GM23338 (cell line): Measurements from ENCODE around the gene NAA80. TPM values are rescaled to one million over a fixed set of nuclear protein-coding genes. Genes with fewer than 3 reads are reported as not detected.

Experiments used
- ATAC-seq: fragments of 200-7000 bp; cut with Tn5 transposase; 3 replicates; pipeline ENCODE4 v1.9.1; 2020
- DNase-seq: peaks from one replicate; pipeline ENCODE4 v3.0.0-alpha.2; 2015; ENCODE audit warnings: low spot score
- H2AFZ ChIP-seq: fragments of 200-600 bp; sonication (generic); 2 replicates; pipeline ENCODE4 v1.8.0; 2016; ENCODE audit warnings: antibody characterized with exemption, mild to moderate bottlenecking, moderate library complexity
- H3F3A ChIP-seq: fragments of 200-600 bp; sonication (generic); replicated peaks from 2 replicates; pipeline ENCODE4 v1.8.0; 2017; ENCODE audit warnings: antibody characterized with exemption, mixed run types, low read depth
- H3K27ac ChIP-seq: fragments of 200-600 bp; sonication (generic); 2 replicates; pipeline ENCODE4 v1.6.1; 2016; ENCODE audit warnings: low read depth
- H3K27me3 ChIP-seq: fragments of 200-600 bp; sonication (generic); 2 replicates; pipeline ENCODE4 v1.8.0; 2016; ENCODE audit warnings: mild to moderate bottlenecking, mixed run types, moderate library complexity; ENCODE audit not compliant: insufficient read depth
- H3K36me3 ChIP-seq: fragments of 200-600 bp; sonication (generic); 2 replicates; pipeline ENCODE4 v1.8.0; 2016; ENCODE audit warnings: mild to moderate bottlenecking; ENCODE audit not compliant: insufficient read depth
- H3K4me1 ChIP-seq: fragments of 200-600 bp; sonication (generic); 2 replicates; pipeline ENCODE4 v1.8.0; 2016; ENCODE audit warnings: mild to moderate bottlenecking, moderate library complexity; ENCODE audit not compliant: insufficient read depth
- H3K4me2 ChIP-seq: fragments of 200-600 bp; sonication (generic); 2 replicates; pipeline ENCODE4 v1.7.1; 2017; ENCODE audit warnings: mixed run types
- H3K4me3 ChIP-seq: fragments of 200-600 bp; sonication (generic); 2 replicates; pipeline ENCODE4 v1.6.1; 2016; ENCODE audit warnings: mixed run types
- H3K79me2 ChIP-seq: fragments of 200-600 bp; sonication (generic); replicated peaks from 2 replicates; pipeline ENCODE4 v1.8.0; 2017; ENCODE audit warnings: mild to moderate bottlenecking; ENCODE audit not compliant: insufficient read depth
- H3K9me2 ChIP-seq: fragments of 200-600 bp; sonication (generic); 2 replicates; pipeline ENCODE4 v1.8.0; 2017; ENCODE audit not compliant: insufficient read depth
- H4K20me1 ChIP-seq: fragments of 200-600 bp; sonication (generic); replicated peaks from 2 replicates; pipeline ENCODE4 v1.8.0; 2017; ENCODE audit warnings: mild to moderate bottlenecking; ENCODE audit not compliant: insufficient read depth
- H3K27ac Mint-ChIP-seq: 2 replicates; pipeline ENCODE4 v1.8.0; 2020; ENCODE audit warnings: inconsistent platforms, mild to moderate bottlenecking, moderate library complexity, mixed read lengths
- H3K27me3 Mint-ChIP-seq: 3 replicates; pipeline ENCODE4 v1.8.0; 2022; ENCODE audit warnings: low read depth, mild to moderate bottlenecking, moderate library complexity, mixed read lengths, inconsistent platforms; ENCODE audit not compliant: insufficient read depth, poor library complexity
- H3K36me3 Mint-ChIP-seq: 3 replicates; pipeline ENCODE4 v1.8.0; 2021; ENCODE audit warnings: low read depth, mild to moderate bottlenecking, inconsistent platforms, moderate library complexity, mixed read lengths
- H3K4me1 Mint-ChIP-seq: 3 replicates; pipeline ENCODE4 v1.8.0; 2020; ENCODE audit warnings: mild to moderate bottlenecking, inconsistent platforms, mixed read lengths
- H3K4me3 Mint-ChIP-seq: 3 replicates; pipeline ENCODE4 v1.8.0; 2021; ENCODE audit warnings: moderate library complexity, mild to moderate bottlenecking, inconsistent platforms, mixed read lengths
- H3K9me3 Mint-ChIP-seq: 3 replicates; pipeline ENCODE4 v1.8.0; 2020; ENCODE audit warnings: moderate library complexity, mild to moderate bottlenecking, inconsistent platforms, mixed read lengths
- CREB1 ChIP-seq: fragments of 250-450 bp; sonication (Bioruptor Pico); IDR thresholded peaks from 2 replicates; pipeline ENCODE4 v1.5.0; 2020; ENCODE audit warnings: low read depth, mild to moderate bottlenecking, moderate library complexity
- EZH2 ChIP-seq: fragments of 200-600 bp; sonication (generic); IDR thresholded peaks from one replicate; pipeline ENCODE4 v1.8.0; 2017; ENCODE audit warnings: antibody characterized with exemption, mild to moderate bottlenecking, low read depth; ENCODE audit not compliant: unreplicated experiment
- JUNB ChIP-seq: IDR thresholded peaks from one replicate; pipeline ENCODE4 v1.6.1; 2016; ENCODE audit warnings: antibody characterized with exemption; ENCODE audit not compliant: unreplicated experiment
- POLR2AphosphoS5 ChIP-seq: IDR thresholded peaks from 2 replicates; pipeline ENCODE4 v1.6.1; 2016; ENCODE audit warnings: antibody characterized with exemption, low read depth
- ZNF114 ChIP-seq: fragments of 250-450 bp; sonication (Bioruptor Pico); IDR thresholded peaks from 2 replicates; pipeline ENCODE4 v1.5.0; 2020; ENCODE audit warnings: mild to moderate bottlenecking, moderate library complexity
- ZNF331 ChIP-seq: fragments of 250-450 bp; sonication (Bioruptor Pico); IDR thresholded peaks from 2 replicates; pipeline ENCODE4 v1.5.0; 2020; ENCODE audit warnings: low read depth, mild to moderate bottlenecking, moderate library complexity
- polyA plus RNA-seq: library from polyadenylated mRNA; unstranded; fragments of >200 nt; fragmentation: Nextera tagmentation; extraction: Ambion mirVana; gene quantifications from 2 replicates; pipeline ENCODE4 v1.2.1, GENCODE V29; 2016
- total RNA-seq: library from RNA; depleted of rRNA; stranded (reverse); fragments of >200 nt; shearing (Covaris generic); gene quantifications from 2 replicates; pipeline ENCODE4 v1.2.3, GENCODE V29; 2014
- TF ChIP-seq, protein P1 (sequence below): IDR thresholded peaks from one replicate; pipeline ENCODE4 v1.6.1; 2018; ENCODE audit warnings: antibody characterized with exemption; ENCODE audit not compliant: unreplicated experiment
- TF ChIP-seq, protein P2 (sequence below), 2 experiments: fragments of 200-600 bp in 1 of 2; sonication (generic) in 1 of 2; conservative IDR thresholded peaks; 2 replicates each; pipeline versions ENCODE4 v1.5.1 to v1.6.1; 2016 to 2017; ENCODE audit warnings: antibody characterized with exemption in 2 of 2, low read depth in 2 of 2, mild to moderate bottlenecking in 2 of 2, moderate library complexity in 1 of 2
- TF ChIP-seq, protein P3 (sequence below): IDR thresholded peaks from 2 replicates; pipeline ENCODE4 v1.6.1; 2016; ENCODE audit warnings: antibody characterized with exemption

NAA80 gene
- total and polyA plus RNA-seq, 2 experiments from 2014 or later = 12.1 to 16.7 TPM

DNA sequence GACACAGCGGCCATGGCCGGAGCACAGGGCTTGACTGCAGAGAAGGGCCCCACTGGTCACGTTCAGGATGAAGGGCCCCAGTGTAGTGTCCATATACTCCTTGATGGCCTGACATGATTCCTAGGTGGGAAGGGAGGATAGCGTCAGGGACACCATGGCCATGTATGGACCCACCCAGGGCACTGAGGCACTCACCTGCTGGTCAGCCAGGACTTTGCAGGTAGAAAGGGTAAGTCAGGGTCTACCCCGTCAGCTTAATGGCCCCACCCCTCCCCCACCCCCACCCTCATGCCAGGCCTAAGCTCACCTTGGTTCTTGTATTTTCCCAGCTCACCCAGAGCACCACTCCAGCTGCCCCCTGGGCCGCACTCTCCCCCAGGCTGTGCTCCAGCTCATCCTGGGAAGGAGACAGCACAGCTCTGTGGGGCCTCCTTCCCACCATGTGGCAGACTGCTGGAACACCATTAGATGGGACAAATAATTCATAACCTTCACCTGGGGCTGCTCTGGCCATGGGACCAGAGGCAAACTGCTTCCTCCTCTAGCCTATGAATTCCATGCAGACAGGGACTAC, 1.6 kb upstream of the NAA80 start:
- 0 out of 3 replicates have a peak, but pooled peaks cover 5% of the 10 kb centered on the region for H3K36me3 Mint-ChIP-seq
- TF ChIP-seq, protein P1, sequence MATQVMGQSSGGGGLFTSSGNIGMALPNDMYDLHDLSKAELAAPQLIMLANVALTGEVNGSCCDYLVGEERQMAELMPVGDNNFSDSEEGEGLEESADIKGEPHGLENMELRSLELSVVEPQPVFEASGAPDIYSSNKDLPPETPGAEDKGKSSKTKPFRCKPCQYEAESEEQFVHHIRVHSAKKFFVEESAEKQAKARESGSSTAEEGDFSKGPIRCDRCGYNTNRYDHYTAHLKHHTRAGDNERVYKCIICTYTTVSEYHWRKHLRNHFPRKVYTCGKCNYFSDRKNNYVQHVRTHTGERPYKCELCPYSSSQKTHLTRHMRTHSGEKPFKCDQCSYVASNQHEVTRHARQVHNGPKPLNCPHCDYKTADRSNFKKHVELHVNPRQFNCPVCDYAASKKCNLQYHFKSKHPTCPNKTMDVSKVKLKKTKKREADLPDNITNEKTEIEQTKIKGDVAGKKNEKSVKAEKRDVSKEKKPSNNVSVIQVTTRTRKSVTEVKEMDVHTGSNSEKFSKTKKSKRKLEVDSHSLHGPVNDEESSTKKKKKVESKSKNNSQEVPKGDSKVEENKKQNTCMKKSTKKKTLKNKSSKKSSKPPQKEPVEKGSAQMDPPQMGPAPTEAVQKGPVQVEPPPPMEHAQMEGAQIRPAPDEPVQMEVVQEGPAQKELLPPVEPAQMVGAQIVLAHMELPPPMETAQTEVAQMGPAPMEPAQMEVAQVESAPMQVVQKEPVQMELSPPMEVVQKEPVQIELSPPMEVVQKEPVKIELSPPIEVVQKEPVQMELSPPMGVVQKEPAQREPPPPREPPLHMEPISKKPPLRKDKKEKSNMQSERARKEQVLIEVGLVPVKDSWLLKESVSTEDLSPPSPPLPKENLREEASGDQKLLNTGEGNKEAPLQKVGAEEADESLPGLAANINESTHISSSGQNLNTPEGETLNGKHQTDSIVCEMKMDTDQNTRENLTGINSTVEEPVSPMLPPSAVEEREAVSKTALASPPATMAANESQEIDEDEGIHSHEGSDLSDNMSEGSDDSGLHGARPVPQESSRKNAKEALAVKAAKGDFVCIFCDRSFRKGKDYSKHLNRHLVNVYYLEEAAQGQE = no peak
- TF ChIP-seq, protein P2, sequence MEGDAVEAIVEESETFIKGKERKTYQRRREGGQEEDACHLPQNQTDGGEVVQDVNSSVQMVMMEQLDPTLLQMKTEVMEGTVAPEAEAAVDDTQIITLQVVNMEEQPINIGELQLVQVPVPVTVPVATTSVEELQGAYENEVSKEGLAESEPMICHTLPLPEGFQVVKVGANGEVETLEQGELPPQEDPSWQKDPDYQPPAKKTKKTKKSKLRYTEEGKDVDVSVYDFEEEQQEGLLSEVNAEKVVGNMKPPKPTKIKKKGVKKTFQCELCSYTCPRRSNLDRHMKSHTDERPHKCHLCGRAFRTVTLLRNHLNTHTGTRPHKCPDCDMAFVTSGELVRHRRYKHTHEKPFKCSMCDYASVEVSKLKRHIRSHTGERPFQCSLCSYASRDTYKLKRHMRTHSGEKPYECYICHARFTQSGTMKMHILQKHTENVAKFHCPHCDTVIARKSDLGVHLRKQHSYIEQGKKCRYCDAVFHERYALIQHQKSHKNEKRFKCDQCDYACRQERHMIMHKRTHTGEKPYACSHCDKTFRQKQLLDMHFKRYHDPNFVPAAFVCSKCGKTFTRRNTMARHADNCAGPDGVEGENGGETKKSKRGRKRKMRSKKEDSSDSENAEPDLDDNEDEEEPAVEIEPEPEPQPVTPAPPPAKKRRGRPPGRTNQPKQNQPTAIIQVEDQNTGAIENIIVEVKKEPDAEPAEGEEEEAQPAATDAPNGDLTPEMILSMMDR (conservative IDR thresholded peaks at IDR 0.05; ENCODE audit: low read depth in 2 of 2) = 0 out of 4 replicates have a peak, but pooled peaks of 1 of the 2 experiments have one; percentile 11
- H3K4me1 Mint-ChIP-seq = peaks cover 22% of the 10 kb centered on the region
- DNase-seq (no peak), ATAC-seq (no peak)
- peaks cover 22% of the 10 kb centered on the region for H3K27me3 Mint-ChIP-seq
- Histone ChIP-seq H3K27me3 (no peaks in the 10 kb centered on the region), H3K27ac (no peak overlapping the region), H3K79me2 (no peaks in the 10 kb centered on the region), H4K20me1 (no peaks in the 10 kb centered on the region), H2AFZ (no peak overlapping the region), H3K9me2 (no peaks in the 10 kb centered on the region), H3K4me1 (peaks cover 25% of the 10 kb centered on the region), H3F3A (peaks cover 17% of the 10 kb centered on the region), H3K4me2 (0 out of 2 replicates have a peak overlapping the region, but pooled peaks have one; percentile 51), H3K4me3 (no peak overlapping the region), H3K36me3 (no peaks in the 10 kb centered on the region)
- no peak overlapping the region for H3K4me3 Mint-ChIP-seq
- H3K27ac Mint-ChIP-seq = peak overlapping the region; percentile 52; the same call in 1 of the 2 replicates
- peaks cover 8% of the 10 kb centered on the region; the same call in 2 of the 3 replicates for H3K9me3 Mint-ChIP-seq

DNA sequence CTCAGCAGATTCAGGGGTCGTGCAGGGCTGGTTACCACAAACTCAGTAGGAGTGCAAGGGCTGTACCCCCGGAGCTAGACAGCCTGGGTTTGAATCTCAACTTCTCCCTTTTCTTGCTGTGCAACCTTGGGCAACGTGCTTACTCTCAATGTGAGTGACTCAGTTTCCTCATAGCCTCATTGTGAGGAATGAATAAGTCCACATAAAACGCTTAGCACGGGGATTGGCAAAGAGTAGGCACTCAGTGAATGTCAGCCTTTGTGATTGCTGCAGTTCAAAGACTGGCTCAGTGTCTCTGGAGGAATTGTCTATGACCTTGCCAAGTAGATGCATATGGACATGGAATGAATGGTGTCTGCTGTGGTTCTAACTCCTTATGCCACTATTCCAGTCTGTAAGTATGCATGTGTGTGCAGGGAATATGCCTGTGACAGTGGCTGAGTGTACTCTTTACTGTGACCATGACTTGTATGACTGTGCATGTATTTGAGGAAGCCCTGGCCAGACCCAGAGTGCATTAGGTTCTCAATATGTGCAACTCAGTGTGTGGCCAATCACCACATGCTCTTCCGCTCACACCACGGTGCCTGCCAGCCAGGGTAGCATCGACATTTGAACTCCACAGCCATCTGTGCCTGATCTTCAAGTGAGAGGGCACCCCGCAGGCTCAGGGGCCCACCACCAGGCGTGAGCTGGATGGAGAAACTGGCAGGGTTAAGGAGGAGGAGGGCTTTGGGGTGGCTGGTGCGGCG, 900 bp upstream of the NAA80 start:
- peaks cover 17% of the 10 kb centered on the region for H3F3A ChIP-seq
- H4K20me1 ChIP-seq = no peaks in the 10 kb centered on the region

More for the DNA sequence above, 900 bp upstream of the NAA80 start:
- peak overlapping the region; percentile 77 for H3K4me2 ChIP-seq
- peak overlapping the region; percentile 44; the same call in 1 of the 2 replicates for H2AFZ ChIP-seq
- no peak for ATAC-seq
- Mint-ChIP-seq H3K27me3 (peaks cover 23% of the 10 kb centered on the region), H3K27ac (peak overlapping the region; percentile 52; the same call in 1 of the 2 replicates), H3K9me3 (peaks cover 6% of the 10 kb centered on the region; the same call in 2 of the 3 replicates), H3K4me3 (peak overlapping the region; percentile 98), H3K36me3 (0 out of 3 replicates have a peak, but pooled peaks cover 5% of the 10 kb centered on the region), H3K4me1 (peaks cover 22% of the 10 kb centered on the region)
- no peaks in the 10 kb centered on the region for H3K79me2 ChIP-seq
- H3K27me3 ChIP-seq = no peaks in the 10 kb centered on the region
- H3K4me1 ChIP-seq = peaks cover 25% of the 10 kb centered on the region
- TF ChIP-seq, protein P1 = no peak
- TF ChIP-seq ZNF331 (no peak), EZH2 (no peak), JUNB (no peak), ZNF114 (no peak), CREB1 (CRISPR knock-in tag) (no peak), POLR2AphosphoS5 (no peak)
- TF ChIP-seq, protein P3, sequence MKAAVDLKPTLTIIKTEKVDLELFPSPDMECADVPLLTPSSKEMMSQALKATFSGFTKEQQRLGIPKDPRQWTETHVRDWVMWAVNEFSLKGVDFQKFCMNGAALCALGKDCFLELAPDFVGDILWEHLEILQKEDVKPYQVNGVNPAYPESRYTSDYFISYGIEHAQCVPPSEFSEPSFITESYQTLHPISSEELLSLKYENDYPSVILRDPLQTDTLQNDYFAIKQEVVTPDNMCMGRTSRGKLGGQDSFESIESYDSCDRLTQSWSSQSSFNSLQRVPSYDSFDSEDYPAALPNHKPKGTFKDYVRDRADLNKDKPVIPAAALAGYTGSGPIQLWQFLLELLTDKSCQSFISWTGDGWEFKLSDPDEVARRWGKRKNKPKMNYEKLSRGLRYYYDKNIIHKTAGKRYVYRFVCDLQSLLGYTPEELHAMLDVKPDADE = no peak
- peak overlapping the region; percentile 49 for H3K4me3 ChIP-seq
- H3K9me2 ChIP-seq = no peaks in the 10 kb centered on the region
- DNase-seq = no peak
- peak overlapping the region; percentile 56; the same call in 1 of the 2 replicates for H3K27ac ChIP-seq
- no peaks in the 10 kb centered on the region for H3K36me3 ChIP-seq
